ENCODE results near the gene PARM1.
A peak's percentile ranks its signal among the peaks of the same experiment; 100 is the strongest.

PARM1 gene

DNA sequence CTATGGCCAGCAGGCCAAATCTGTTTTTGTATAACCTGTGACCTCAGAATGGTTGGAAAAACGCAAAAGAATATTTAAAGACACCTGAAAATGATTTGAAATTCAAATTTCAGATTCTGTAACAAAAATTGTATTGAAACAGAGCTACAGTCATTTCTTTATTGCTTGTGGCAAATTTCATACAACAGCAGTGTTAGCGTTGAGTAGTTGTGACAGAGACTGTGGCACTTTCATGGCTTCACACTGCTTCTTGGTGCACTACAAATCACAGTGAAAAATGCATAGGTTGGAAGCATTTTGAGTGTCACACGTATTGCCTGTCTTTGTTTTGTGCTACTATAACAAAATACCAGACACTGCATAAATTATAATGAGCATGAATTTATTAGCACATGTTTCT lies 12.2 kb upstream of the PARM1 start:
- H3K9me3 ChIP-seq (ENCODE audit: insufficient read depth, low read length), result no peaks in the 10 kb centered on the region; the same call in 1 of the 2 replicates
- H3K27me3 ChIP-seq (ENCODE audit: low read depth, low read length), result no peaks in the 10 kb centered on the region
- no peak for TF ChIP-seq EZH2phosphoT487 (IDR thresholded peaks at IDR 0.05; ENCODE audit: low read depth)
- TF ChIP-seq, protein P1, sequence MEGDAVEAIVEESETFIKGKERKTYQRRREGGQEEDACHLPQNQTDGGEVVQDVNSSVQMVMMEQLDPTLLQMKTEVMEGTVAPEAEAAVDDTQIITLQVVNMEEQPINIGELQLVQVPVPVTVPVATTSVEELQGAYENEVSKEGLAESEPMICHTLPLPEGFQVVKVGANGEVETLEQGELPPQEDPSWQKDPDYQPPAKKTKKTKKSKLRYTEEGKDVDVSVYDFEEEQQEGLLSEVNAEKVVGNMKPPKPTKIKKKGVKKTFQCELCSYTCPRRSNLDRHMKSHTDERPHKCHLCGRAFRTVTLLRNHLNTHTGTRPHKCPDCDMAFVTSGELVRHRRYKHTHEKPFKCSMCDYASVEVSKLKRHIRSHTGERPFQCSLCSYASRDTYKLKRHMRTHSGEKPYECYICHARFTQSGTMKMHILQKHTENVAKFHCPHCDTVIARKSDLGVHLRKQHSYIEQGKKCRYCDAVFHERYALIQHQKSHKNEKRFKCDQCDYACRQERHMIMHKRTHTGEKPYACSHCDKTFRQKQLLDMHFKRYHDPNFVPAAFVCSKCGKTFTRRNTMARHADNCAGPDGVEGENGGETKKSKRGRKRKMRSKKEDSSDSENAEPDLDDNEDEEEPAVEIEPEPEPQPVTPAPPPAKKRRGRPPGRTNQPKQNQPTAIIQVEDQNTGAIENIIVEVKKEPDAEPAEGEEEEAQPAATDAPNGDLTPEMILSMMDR (IDR thresholded peaks at IDR 0.05; ENCODE audit: low read depth, low read length), result no peak
- peak overlapping the region; percentile 89 for H3K4me2 ChIP-seq (ENCODE audit: low read length)
- no peak overlapping the region for H2AFZ ChIP-seq (ENCODE audit: low read depth, low read length)
- H3K79me2 ChIP-seq (ENCODE audit: low read length), result no peaks in the 10 kb centered on the region
- H3K36me3 ChIP-seq (replicated peaks; ENCODE audit: low read depth, low read length), result no peaks in the 10 kb centered on the region
- peak overlapping the region; percentile 95 for H3K27ac ChIP-seq (ENCODE audit: low read length)
- peak overlapping the region; percentile 67 for H3K4me3 ChIP-seq (ENCODE audit: low read length)
- H3K4me1 ChIP-seq (ENCODE audit: low read length), result peaks cover 59% of the 10 kb centered on the region
- H4K20me1 ChIP-seq (ENCODE audit: insufficient read depth, low read length), result no peaks in the 10 kb centered on the region
- H3K9ac ChIP-seq (ENCODE audit: low read length), result peak overlapping the region; percentile 81

DNA sequence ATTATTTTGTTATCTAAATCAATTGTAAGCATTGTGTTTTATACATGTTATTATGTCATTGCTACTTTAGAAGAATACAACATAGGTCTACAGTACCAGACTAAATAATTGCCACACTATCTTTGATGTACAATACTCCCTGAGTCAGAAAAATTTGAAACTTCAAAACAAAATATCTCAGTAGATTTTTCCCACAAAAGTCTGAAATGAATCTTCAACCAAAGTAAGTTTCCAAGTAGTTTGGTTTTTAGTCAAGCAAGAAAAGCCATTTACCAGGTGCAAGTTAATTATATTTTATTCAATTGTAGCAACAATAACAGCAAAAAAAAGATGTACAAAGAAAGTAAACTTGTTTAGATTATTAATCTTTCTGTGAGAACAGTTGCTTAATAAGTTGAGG lies 11.4 kb upstream of the PARM1 start:
- H3K9me3 ChIP-seq (ENCODE audit: insufficient read depth, low read length), result no peaks in the 10 kb centered on the region
- H2AFZ ChIP-seq (ENCODE audit: low read depth, low read length), result no peak overlapping the region
- H3K36me3 ChIP-seq (replicated peaks; ENCODE audit: low read depth, low read length), result no peaks in the 10 kb centered on the region
- peak overlapping the region; percentile 95 for H3K27ac ChIP-seq (ENCODE audit: low read length)
- no peaks in the 10 kb centered on the region for H3K27me3 ChIP-seq (ENCODE audit: low read depth, low read length)
- peak overlapping the region; percentile 34 for H3K4me3 ChIP-seq (ENCODE audit: low read length)
- peak overlapping the region; percentile 89 for H3K4me2 ChIP-seq (ENCODE audit: low read length)
- TF ChIP-seq EZH2phosphoT487 (IDR thresholded peaks at IDR 0.05; ENCODE audit: low read depth), result no peak
- TF ChIP-seq, protein P1 (IDR thresholded peaks at IDR 0.05; ENCODE audit: low read depth, low read length), result no peak
- no peaks in the 10 kb centered on the region for H4K20me1 ChIP-seq (ENCODE audit: insufficient read depth, low read length)
- H3K79me2 ChIP-seq (ENCODE audit: low read length), result no peaks in the 10 kb centered on the region
- H3K9ac ChIP-seq (ENCODE audit: low read length), result peak overlapping the region; percentile 81
- peaks cover 62% of the 10 kb centered on the region for H3K4me1 ChIP-seq (ENCODE audit: low read length)

DNA sequence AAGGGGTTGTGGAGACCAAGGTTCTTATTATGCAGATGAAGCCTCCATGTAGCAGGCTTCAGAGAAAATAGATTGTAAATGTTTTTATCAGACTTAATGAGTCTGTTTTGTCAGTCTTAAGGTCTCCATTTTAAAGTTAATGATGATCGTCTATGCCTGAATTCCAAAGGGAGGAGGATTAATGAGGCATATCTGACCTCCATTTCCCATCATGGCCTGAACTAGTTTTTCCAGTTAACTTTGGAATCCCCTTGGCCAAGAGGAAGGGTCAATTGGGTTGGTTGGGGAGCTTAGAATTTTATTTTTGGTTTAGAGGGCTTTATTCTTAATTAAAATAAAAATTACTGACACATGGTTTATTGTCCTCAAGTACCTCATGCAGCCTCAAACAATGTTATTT lies 6.9 kb upstream of the PARM1 start:
- Histone ChIP-seq H3K27me3 (ENCODE audit: low read depth, low read length) (no peaks in the 10 kb centered on the region), H3K36me3 (replicated peaks; ENCODE audit: low read depth, low read length) (no peaks in the 10 kb centered on the region), H3K9me3 (ENCODE audit: insufficient read depth, low read length) (no peaks in the 10 kb centered on the region), H2AFZ (ENCODE audit: low read depth, low read length) (no peak overlapping the region), H3K27ac (ENCODE audit: low read length) (no peak overlapping the region), H3K4me3 (ENCODE audit: low read length) (no peak overlapping the region), H3K4me2 (ENCODE audit: low read length) (no peak overlapping the region), H3K79me2 (ENCODE audit: low read length) (peaks cover 4% of the 10 kb centered on the region; the same call in 1 of the 2 replicates), H4K20me1 (ENCODE audit: insufficient read depth, low read length) (no peaks in the 10 kb centered on the region), H3K9ac (ENCODE audit: low read length) (no peak overlapping the region), H3K4me1 (ENCODE audit: low read length) (peaks cover 61% of the 10 kb centered on the region)
- TF ChIP-seq EZH2phosphoT487 (IDR thresholded peaks at IDR 0.05; ENCODE audit: low read depth), result no peak
- TF ChIP-seq, protein P1 (IDR thresholded peaks at IDR 0.05; ENCODE audit: low read depth, low read length), result no peak

DNA sequence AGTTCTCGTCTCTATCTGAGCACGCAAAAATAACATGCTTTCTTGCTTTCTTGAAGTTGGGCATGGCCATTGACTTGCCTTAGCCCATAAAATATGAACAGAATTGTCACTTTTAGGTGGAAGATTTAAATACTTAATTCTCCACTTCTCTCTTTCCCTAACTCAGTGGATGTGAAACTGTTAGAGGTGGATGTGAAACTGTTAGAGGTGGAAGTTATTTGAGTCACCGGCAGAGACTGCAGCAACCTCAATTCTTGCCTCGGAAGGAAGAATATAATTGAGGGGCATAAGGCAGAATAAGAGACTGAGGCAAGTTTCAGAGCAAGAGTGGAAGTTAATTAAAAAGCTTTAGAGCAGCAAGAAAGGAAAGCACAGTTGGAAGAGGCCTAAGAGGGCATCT lies 2.8 kb upstream of the PARM1 start:
- Histone ChIP-seq H3K27me3 (ENCODE audit: low read depth, low read length) (no peaks in the 10 kb centered on the region), H3K79me2 (ENCODE audit: low read length) (peaks cover 43% of the 10 kb centered on the region), H3K4me1 (ENCODE audit: low read length) (peaks cover 58% of the 10 kb centered on the region), H3K36me3 (replicated peaks; ENCODE audit: low read depth, low read length) (peaks cover 10% of the 10 kb centered on the region), H3K4me3 (ENCODE audit: low read length) (peak overlapping the region; percentile 30; the same call in 1 of the 2 replicates), H3K27ac (ENCODE audit: low read length) (peak overlapping the region; percentile 96), H4K20me1 (ENCODE audit: insufficient read depth, low read length) (peaks cover 3% of the 10 kb centered on the region), H2AFZ (ENCODE audit: low read depth, low read length) (no peak overlapping the region), H3K4me2 (ENCODE audit: low read length) (peak overlapping the region; percentile 63), H3K9me3 (ENCODE audit: insufficient read depth, low read length) (no peaks in the 10 kb centered on the region), H3K9ac (ENCODE audit: low read length) (peak overlapping the region; percentile 65; the same call in 1 of the 2 replicates)
- TF ChIP-seq EZH2phosphoT487 (IDR thresholded peaks at IDR 0.05; ENCODE audit: low read depth), result no peak
- TF ChIP-seq, protein P1 (IDR thresholded peaks at IDR 0.05; ENCODE audit: low read depth, low read length), result no peak

Measured in OCI-LY3 (cell line).